DOHH2 (cell line): ENCODE data around the gene DUSP8.
"Not testable (repeated sequence)": the region's sequence is repeated elsewhere in the genome, so short reads cannot be mapped to it uniquely, and the experiment has no call there.

Experiments used
- CTCF ChIP-seq: fragments of 200-600 bp; sonication (generic); IDR thresholded peaks from one replicate; pipeline ENCODE4 v1.5.1; 2014; ENCODE audit warnings: antibody characterized with exemption, mild to moderate bottlenecking, low read depth, low read length; ENCODE audit not compliant: poor library complexity, severe bottlenecking
- EZH2phosphoT487 ChIP-seq: fragments of 200-600 bp; sonication (generic); IDR thresholded peaks from 2 replicates; pipeline ENCODE4 v1.6.1; 2017; ENCODE audit warnings: borderline replicate concordance, mild to moderate bottlenecking, antibody characterized with exemption, low read length, moderate library complexity, mixed read lengths

- TF ChIP-seq CTCF, EZH2phosphoT487: not testable (repeated sequence)
These were observed 35.8 kb upstream of the DUSP8 start for GRCh38 chr11:1607901-1608300.
